NCI-H2171 (cell line): ENCODE results near the gene SLC6A12.
"Not testable (repeated sequence)": the region's sequence is repeated elsewhere in the genome, so short reads cannot be mapped to it uniquely, and the experiment has no call there.

ENCODE experiments used
- DNase-seq: peaks from one replicate; lab custom pipeline; 2025; lab: John Stamatoyannopoulos, UW

Gene SLC6A12

GRCh38 chr12:217029-217428 is 3.1 kb upstream of the SLC6A12 start:
- not testable (repeated sequence) for DNase-seq

- no peak for DNase-seq
Measured at GRCh38 chr12:215116-215515, 1.2 kb upstream of the SLC6A12 start.

- no peak for DNase-seq
Measured at GRCh38 chr12:213527-213932, 427 bp downstream of the SLC6A12 start.

- DNase-seq: no peak
Measured at GRCh38 chr12:212715-213526, 1.0 kb downstream of the SLC6A12 start.

- no peak for DNase-seq
Measured at GRCh38 chr12:212415-212714, 1.6 kb downstream of the SLC6A12 start.

- no peak for DNase-seq
Measured at GRCh38 chr12:211639-212414, 2.1 kb downstream of the SLC6A12 start.

GRCh38 chr12:211142-211465 is 2.9 kb downstream of the SLC6A12 start:
- no peak for DNase-seq

GRCh38 chr12:210277-211141 is 3.4 kb downstream of the SLC6A12 start:
- DNase-seq: no peak

GRCh38 chr12:209851-210250 is 4.1 kb downstream of the SLC6A12 start:
- no peak for DNase-seq

GRCh38 chr12:209246-209645 is 4.7 kb downstream of the SLC6A12 start:
- no peak for DNase-seq

- DNase-seq: no peak
Measured at GRCh38 chr12:208813-209212, 5.1 kb downstream of the SLC6A12 start.

- DNase-seq: no peak
Measured at GRCh38 chr12:207804-208203, 6.2 kb downstream of the SLC6A12 start.

GRCh38 chr12:206746-207440 is 7.1 kb downstream of the SLC6A12 start:
- no peak for DNase-seq

- DNase-seq: no peak
Measured at GRCh38 chr12:205026-205425, 8.9 kb downstream of the SLC6A12 start.

- DNase-seq: no peak
Measured at GRCh38 chr12:204261-204678, 9.7 kb downstream of the SLC6A12 start.

- DNase-seq: no peak
Measured at GRCh38 chr12:203462-204260, 10.3 kb downstream of the SLC6A12 start.

- no peak for DNase-seq
Measured at GRCh38 chr12:203074-203461, 10.9 kb downstream of the SLC6A12 start.

- DNase-seq: no peak
Measured at GRCh38 chr12:202081-202731, 11.8 kb downstream of the SLC6A12 start.

- no peak for DNase-seq
Measured at GRCh38 chr12:201361-201760, 12.6 kb downstream of the SLC6A12 start.

GRCh38 chr12:198705-199104 is 15.3 kb downstream of the SLC6A12 start:
- no peak for DNase-seq
